Panc1 (cell line): ENCODE measurements around the gene NRP2. TPM values are rescaled to one million over a fixed set of nuclear protein-coding genes. Genes with fewer than 3 reads are reported as not detected.

Source experiments
- ATAC-seq: fragments of 200-7000 bp; cut with Tn5 transposase; 2 replicates; pipeline ENCODE4 v1.9.1; 2020; ENCODE audit warnings: mild to moderate bottlenecking, moderate library complexity
- BruUV-seq: library from RNA; stranded (reverse); fragments of 400-500 nt; replicated peaks from 2 replicates; lab custom pipeline; 2021; lab: Mats Ljungman, UMichigan
- CTCF ChIA-PET: fragments of 300-600 bp; sonication (Branson Sonifier 250); formaldehyde crosslinking; loops from one replicate; lab custom pipeline; 2022; ENCODE audit warnings: antibody characterized with exemption; lab: Charles Lee
- POLR2A ChIA-PET: fragments of 300-600 bp; sonication (Branson Sonifier 250); formaldehyde crosslinking; loops from one replicate; lab custom pipeline; 2022; ENCODE audit warnings: antibody characterized with exemption; lab: Charles Lee
- DNase-seq: peaks from one replicate; pipeline ENCODE4 v3.0.0-alpha.2; 2010; ENCODE audit warnings: low read depth, low spot score
- H3K27ac ChIP-seq: 2 replicates; pipeline ENCODE4 v1.5.1; 2011; ENCODE audit warnings: mild to moderate bottlenecking, low read length, inconsistent platforms
- H3K27me3 ChIP-seq: fragments of 200-500 bp; sonication (Bioruptor generic); 2 replicates; pipeline ENCODE4 v1.6.0; 2014; ENCODE audit warnings: low read length, inconsistent platforms; ENCODE audit not compliant: control insufficient read depth, insufficient read depth
- H3K36me3 ChIP-seq: fragments of 200-500 bp; sonication (Bioruptor generic); 2 replicates; pipeline ENCODE4 v1.5.1; 2014; ENCODE audit warnings: inconsistent platforms, mild to moderate bottlenecking, low read length, moderate library complexity; ENCODE audit not compliant: control insufficient read depth, insufficient read depth
- H3K4me1 ChIP-seq: 2 replicates; pipeline ENCODE4 v1.5.1; 2011; ENCODE audit warnings: inconsistent platforms, mild to moderate bottlenecking, low read length, moderate library complexity; ENCODE audit not compliant: control insufficient read depth, insufficient read depth
- H3K4me3 ChIP-seq, 2 experiments: 2 replicates each; pipeline ENCODE4 v1.5.1; 2011 to 2012; ENCODE audit warnings: low read depth in 2 of 2, low read length in 2 of 2, mild to moderate bottlenecking in 2 of 2, inconsistent platforms in 1 of 2, moderate library complexity in 1 of 2
- H3K9me3 ChIP-seq: fragments of 200-500 bp; sonication (Bioruptor generic); 2 replicates; pipeline ENCODE4 v1.5.1; 2014; ENCODE audit warnings: low read depth, mild to moderate bottlenecking, inconsistent platforms, low read length, moderate library complexity; ENCODE audit not compliant: control insufficient read depth, insufficient read depth
- POLR2AphosphoS5 ChIP-seq: IDR thresholded peaks from 2 replicates; pipeline ENCODE4 v1.6.1; 2012; ENCODE audit warnings: mild to moderate bottlenecking, low read depth, low read length, moderate library complexity
- SIN3A ChIP-seq: IDR thresholded peaks from 2 replicates; pipeline ENCODE4 v1.6.1; 2012; ENCODE audit warnings: low read depth, mild to moderate bottlenecking, low read length, moderate library complexity, borderline replicate concordance; ENCODE audit not compliant: insufficient read depth
- TCF7L2 ChIP-seq: IDR thresholded peaks from 2 replicates; pipeline ENCODE4 v1.6.1; 2011; ENCODE audit warnings: mild to moderate bottlenecking, low read depth, low read length, inconsistent platforms
- in situ Hi-C: cut with HindIII; loops from 2 replicates; pipeline ENCODE4 v1.10.0; 2016; ENCODE audit warnings: low sequenced_read_pairs, low pct_unique_long_range_greater_than_20kb
- intact Hi-C: fragments of 100-400 bp; cut with micrococcal nuclease; formaldehyde crosslinking; loops from one replicate; pipeline ENCODE4 v1.10.0; 2022; ENCODE audit not compliant: unreplicated experiment
- total RNA-seq: library from RNA; stranded (reverse); gene quantifications from one replicate; pipeline ENCODE4 v1.2.1, GENCODE V29; 2021; ENCODE audit not compliant: unreplicated experiment
- TF ChIP-seq, protein P1 (sequence below): fragments of 450-650 bp; IDR thresholded peaks from 2 replicates; pipeline ENCODE4 v1.5.1; 2017; ENCODE audit warnings: mild to moderate bottlenecking
- TF ChIP-seq, protein P2 (sequence below), 2 experiments: IDR thresholded peaks; 2 replicates each; pipeline ENCODE4 v1.6.1; 2011 to 2012; ENCODE audit warnings: low read depth in 2 of 2, control low read depth in 1 of 2, low read length in 1 of 2, mild to moderate bottlenecking in 1 of 2, moderate library complexity in 1 of 2; ENCODE audit not compliant: insufficient read depth in 1 of 2

Gene NRP2
- total RNA-seq, 1 experiment from 2014 or later, result 6.7 TPM

DNA sequence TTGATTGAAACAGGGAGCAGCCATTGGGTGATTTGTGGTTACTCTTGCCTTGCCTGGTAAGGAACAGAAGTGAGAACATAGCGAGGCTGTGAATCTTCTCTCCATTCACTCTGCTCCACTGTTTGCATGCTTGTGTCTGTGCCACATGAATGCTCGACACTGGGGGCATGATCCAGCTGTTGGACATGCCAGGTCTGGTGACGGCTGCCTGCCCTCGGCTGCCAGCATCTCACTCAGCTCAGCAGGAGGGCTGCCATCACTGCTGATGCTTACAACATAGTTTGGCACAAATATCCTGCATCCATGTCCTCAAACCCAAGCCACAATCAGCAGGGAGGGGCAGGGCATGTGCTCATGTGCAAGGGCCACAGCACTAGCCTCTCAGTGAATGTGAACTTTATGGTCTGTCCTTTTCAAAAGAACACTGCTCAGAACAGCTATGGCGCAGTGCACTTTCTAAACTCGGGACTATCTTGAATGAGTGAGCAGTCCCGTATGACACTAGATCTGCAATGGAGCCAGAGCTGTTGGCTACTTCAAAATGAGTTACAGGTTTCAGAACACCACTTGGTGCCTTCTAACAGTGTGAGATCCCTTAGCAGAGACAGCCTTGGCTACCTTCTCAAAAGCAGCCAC lies 126.3 kb downstream of the NRP2 start:
- no peak overlapping the region for H3K4me3 ChIP-seq
- H3K9me3 ChIP-seq, result no peaks in the 10 kb centered on the region
- intact Hi-C loops, result no loop called here
- H3K27me3 ChIP-seq, result peaks cover 3% of the 10 kb centered on the region
- in situ Hi-C loops, result no loop called here
- H3K4me1 ChIP-seq, result no peaks in the 10 kb centered on the region
- H3K27ac ChIP-seq, result no peak overlapping the region
- no TSS peak for BruUV-seq
- H3K36me3 ChIP-seq, result no peaks in the 10 kb centered on the region
- no peak for TF ChIP-seq SIN3A
- no peak for TF ChIP-seq POLR2AphosphoS5
- TF ChIP-seq TCF7L2, result no peak
- TF ChIP-seq, protein P1, sequence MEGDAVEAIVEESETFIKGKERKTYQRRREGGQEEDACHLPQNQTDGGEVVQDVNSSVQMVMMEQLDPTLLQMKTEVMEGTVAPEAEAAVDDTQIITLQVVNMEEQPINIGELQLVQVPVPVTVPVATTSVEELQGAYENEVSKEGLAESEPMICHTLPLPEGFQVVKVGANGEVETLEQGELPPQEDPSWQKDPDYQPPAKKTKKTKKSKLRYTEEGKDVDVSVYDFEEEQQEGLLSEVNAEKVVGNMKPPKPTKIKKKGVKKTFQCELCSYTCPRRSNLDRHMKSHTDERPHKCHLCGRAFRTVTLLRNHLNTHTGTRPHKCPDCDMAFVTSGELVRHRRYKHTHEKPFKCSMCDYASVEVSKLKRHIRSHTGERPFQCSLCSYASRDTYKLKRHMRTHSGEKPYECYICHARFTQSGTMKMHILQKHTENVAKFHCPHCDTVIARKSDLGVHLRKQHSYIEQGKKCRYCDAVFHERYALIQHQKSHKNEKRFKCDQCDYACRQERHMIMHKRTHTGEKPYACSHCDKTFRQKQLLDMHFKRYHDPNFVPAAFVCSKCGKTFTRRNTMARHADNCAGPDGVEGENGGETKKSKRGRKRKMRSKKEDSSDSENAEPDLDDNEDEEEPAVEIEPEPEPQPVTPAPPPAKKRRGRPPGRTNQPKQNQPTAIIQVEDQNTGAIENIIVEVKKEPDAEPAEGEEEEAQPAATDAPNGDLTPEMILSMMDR, result no peak
- TF ChIP-seq, protein P2, sequence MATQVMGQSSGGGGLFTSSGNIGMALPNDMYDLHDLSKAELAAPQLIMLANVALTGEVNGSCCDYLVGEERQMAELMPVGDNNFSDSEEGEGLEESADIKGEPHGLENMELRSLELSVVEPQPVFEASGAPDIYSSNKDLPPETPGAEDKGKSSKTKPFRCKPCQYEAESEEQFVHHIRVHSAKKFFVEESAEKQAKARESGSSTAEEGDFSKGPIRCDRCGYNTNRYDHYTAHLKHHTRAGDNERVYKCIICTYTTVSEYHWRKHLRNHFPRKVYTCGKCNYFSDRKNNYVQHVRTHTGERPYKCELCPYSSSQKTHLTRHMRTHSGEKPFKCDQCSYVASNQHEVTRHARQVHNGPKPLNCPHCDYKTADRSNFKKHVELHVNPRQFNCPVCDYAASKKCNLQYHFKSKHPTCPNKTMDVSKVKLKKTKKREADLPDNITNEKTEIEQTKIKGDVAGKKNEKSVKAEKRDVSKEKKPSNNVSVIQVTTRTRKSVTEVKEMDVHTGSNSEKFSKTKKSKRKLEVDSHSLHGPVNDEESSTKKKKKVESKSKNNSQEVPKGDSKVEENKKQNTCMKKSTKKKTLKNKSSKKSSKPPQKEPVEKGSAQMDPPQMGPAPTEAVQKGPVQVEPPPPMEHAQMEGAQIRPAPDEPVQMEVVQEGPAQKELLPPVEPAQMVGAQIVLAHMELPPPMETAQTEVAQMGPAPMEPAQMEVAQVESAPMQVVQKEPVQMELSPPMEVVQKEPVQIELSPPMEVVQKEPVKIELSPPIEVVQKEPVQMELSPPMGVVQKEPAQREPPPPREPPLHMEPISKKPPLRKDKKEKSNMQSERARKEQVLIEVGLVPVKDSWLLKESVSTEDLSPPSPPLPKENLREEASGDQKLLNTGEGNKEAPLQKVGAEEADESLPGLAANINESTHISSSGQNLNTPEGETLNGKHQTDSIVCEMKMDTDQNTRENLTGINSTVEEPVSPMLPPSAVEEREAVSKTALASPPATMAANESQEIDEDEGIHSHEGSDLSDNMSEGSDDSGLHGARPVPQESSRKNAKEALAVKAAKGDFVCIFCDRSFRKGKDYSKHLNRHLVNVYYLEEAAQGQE (IDR thresholded peaks at IDR 0.05; ENCODE audit: insufficient read depth in 1 of 2, low read depth in 2 of 2, low read length in 1 of 2), result no peak
- POLR2A ChIA-PET, result no interaction called here
- ATAC-seq (no peak; the same call in 1 of the 2 replicates), DNase-seq (no peak)
- CTCF ChIA-PET, result no interaction called here

DNA sequence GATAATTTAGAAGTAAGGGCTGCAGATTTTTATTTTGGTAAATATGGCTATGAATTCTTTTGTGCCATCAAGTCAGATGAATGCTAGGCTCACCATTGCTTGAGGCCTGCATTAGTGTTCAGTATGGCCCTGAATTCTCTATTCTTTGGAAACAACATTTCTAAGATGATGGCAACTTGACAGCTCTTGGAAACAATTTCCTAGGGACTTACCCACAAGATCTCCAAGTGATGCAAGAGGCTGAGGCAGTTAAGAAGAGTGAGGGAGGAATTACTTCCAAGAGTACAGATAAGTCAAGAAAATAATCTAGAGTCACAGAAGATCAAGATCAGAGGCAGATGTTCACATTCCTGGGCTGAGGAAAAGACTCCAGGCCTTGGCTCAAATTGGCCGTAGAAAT lies 129.1 kb downstream of the NRP2 start:
- TF ChIP-seq, protein P2 (IDR thresholded peaks at IDR 0.05; ENCODE audit: insufficient read depth in 1 of 2, low read depth in 2 of 2, low read length in 1 of 2), result no peak
- no peak for TF ChIP-seq SIN3A
- TF ChIP-seq, protein P1, result no peak
- TF ChIP-seq POLR2AphosphoS5, result no peak
- TF ChIP-seq TCF7L2, result no peak
- intact Hi-C loops (loop anchor here (5.0 kb wide), 1 partner anchor 44 kb away; no protein-coding TSS in a partner anchor), in situ Hi-C loops (no loop called here)
- POLR2A ChIA-PET, result no interaction called here
- no peaks in the 10 kb centered on the region for H3K9me3 ChIP-seq
- no peak for DNase-seq
- CTCF ChIA-PET, result no interaction called here
- H3K36me3 ChIP-seq, result no peaks in the 10 kb centered on the region
- H3K27ac ChIP-seq, result no peak overlapping the region
- BruUV-seq, result no TSS peak
- H3K4me1 ChIP-seq, result no peaks in the 10 kb centered on the region
- H3K27me3 ChIP-seq, result peaks cover 3% of the 10 kb centered on the region; the same call in 1 of the 2 replicates
- no peak for ATAC-seq
- no peak overlapping the region for H3K4me3 ChIP-seq
